ENCODE data around the gene CCT8L2. TPM values are rescaled to one million over a fixed set of nuclear protein-coding genes. Genes with fewer than 3 reads are reported as not detected.
"Not testable (repeated sequence)": the region's sequence is repeated elsewhere in the genome, so short reads cannot be mapped to it uniquely, and the experiment has no call there.

Gene CCT8L2
- total and polyA plus RNA-seq, 8 donors: not detected

- Histone ChIP-seq H3K4me1 (no peaks in the 10 kb centered on the region), H3K4me3 (no peak overlapping the region), H3K36me3 (no peaks in the 10 kb centered on the region), H3K9me3 (peaks cover 0 to 4% of the 10 kb centered on the region in 2 donors), H3K27me3 (no peaks in the 10 kb centered on the region), H3K27ac (no peak overlapping the region)
- ATAC-seq: no peak
- TF ChIP-seq, protein P1, sequence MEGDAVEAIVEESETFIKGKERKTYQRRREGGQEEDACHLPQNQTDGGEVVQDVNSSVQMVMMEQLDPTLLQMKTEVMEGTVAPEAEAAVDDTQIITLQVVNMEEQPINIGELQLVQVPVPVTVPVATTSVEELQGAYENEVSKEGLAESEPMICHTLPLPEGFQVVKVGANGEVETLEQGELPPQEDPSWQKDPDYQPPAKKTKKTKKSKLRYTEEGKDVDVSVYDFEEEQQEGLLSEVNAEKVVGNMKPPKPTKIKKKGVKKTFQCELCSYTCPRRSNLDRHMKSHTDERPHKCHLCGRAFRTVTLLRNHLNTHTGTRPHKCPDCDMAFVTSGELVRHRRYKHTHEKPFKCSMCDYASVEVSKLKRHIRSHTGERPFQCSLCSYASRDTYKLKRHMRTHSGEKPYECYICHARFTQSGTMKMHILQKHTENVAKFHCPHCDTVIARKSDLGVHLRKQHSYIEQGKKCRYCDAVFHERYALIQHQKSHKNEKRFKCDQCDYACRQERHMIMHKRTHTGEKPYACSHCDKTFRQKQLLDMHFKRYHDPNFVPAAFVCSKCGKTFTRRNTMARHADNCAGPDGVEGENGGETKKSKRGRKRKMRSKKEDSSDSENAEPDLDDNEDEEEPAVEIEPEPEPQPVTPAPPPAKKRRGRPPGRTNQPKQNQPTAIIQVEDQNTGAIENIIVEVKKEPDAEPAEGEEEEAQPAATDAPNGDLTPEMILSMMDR (IDR thresholded peaks at IDR 0.05): no peak
- peak in 1 of 4 donors; percentile 78 for DNase-seq
- intact Hi-C loops (cut with DNase I): no loop called here
Measured at GRCh38 chr22:16563555-16564520, 28.8 kb downstream of the CCT8L2 start.

DNA sequence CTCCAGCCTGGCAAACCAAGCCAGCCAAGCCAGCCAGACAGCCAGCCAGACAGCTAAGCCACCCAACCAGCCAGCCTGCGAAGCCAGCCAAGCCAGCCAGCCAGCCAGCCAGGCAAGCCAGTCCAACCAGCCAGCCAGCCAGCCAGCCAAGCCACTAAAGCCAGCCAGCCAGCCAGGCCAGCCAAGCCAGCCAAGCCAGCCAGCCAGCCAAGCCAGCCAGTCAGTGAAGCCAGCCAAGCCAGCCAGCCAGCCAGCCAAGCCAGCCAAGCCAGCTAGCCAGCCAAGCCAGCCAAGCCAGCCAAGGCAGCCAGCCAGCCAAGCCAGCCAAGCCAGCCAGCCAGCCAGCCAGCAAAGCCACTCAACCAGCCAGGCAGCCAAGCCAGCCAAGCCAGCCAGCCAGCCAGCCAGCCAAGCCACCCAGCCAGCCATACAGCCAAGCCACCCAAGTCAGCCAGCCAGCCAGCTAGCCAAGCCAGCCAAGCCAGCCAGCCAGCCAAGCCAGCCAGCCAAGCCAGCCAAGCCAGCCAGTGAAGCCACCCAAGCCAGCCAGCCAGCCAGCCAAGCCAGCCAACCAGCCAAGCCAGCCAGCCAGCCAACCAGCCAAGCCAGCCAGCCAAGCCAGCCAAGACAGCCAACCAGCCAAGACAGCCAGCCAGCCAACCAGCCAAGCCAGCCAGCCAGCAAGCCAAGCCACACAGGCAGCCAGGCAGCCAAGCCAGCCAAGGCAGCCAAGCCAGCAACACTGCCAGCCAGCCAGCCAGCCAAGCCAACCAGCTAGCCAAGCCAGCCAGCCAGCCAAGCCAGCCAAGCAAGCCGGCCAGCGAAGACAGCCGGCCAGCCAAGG is 29.7 kb downstream of the CCT8L2 start:
- no peak overlapping the region for H3K4me3 ChIP-seq
- DNase-seq (peak in 1 of 4 donors; percentile 80), ATAC-seq (no peak)
- peaks cover 0 to 4% of the 10 kb centered on the region in 2 donors for H3K9me3 ChIP-seq
- no peaks in the 10 kb centered on the region for H3K36me3 ChIP-seq
- no peak overlapping the region for H3K27ac ChIP-seq
- TF ChIP-seq, protein P1 (IDR thresholded peaks at IDR 0.05): no peak
- intact Hi-C loops (cut with DNase I): no loop called here
- H3K4me1 ChIP-seq: no peaks in the 10 kb centered on the region
- no peaks in the 10 kb centered on the region for H3K27me3 ChIP-seq

- peak in 1 of 4 donors; percentile 52 for DNase-seq
- ATAC-seq; H3K9me3 ChIP-seq; H3K27me3 ChIP-seq; H3K27ac ChIP-seq; intact Hi-C loops (cut with DNase I); H3K4me3 ChIP-seq; H3K4me1 ChIP-seq; H3K36me3 ChIP-seq: not testable (repeated sequence)
Measured at GRCh38 chr22:16561093-16561658, 31.4 kb downstream of the CCT8L2 start.

GRCh38 chr22:16560651-16561050 is 32.0 kb downstream of the CCT8L2 start:
- DNase-seq: peak in 1 of 4 donors; percentile 68
- H3K36me3 ChIP-seq; H3K27ac ChIP-seq; H3K4me1 ChIP-seq; H3K9me3 ChIP-seq; H3K4me3 ChIP-seq; intact Hi-C loops (cut with DNase I); ATAC-seq; H3K27me3 ChIP-seq: not testable (repeated sequence)

GRCh38 chr22:16559996-16560395 is 32.6 kb downstream of the CCT8L2 start:
- H3K27ac ChIP-seq; ATAC-seq; H3K4me1 ChIP-seq; H3K9me3 ChIP-seq; H3K36me3 ChIP-seq; H3K4me3 ChIP-seq; H3K27me3 ChIP-seq; intact Hi-C loops (cut with DNase I): not testable (repeated sequence)
- DNase-seq: peak in 1 of 4 donors; percentile 51

- intact Hi-C loops (cut with DNase I): no loop called here
- TF ChIP-seq, protein P1 (IDR thresholded peaks at IDR 0.05): no peak
- Histone ChIP-seq H3K27me3 (no peaks in the 10 kb centered on the region), H3K4me1 (no peaks in the 10 kb centered on the region), H3K4me3 (no peak overlapping the region), H3K27ac (no peak overlapping the region), H3K9me3 (peaks cover 0 to 15% of the 10 kb centered on the region in 2 donors), H3K36me3 (no peaks in the 10 kb centered on the region)
- DNase-seq (peak in 1 of 4 donors; percentile 67), ATAC-seq (no peak)
Measured at GRCh38 chr22:16559056-16559955, 33.3 kb downstream of the CCT8L2 start.

DNA sequence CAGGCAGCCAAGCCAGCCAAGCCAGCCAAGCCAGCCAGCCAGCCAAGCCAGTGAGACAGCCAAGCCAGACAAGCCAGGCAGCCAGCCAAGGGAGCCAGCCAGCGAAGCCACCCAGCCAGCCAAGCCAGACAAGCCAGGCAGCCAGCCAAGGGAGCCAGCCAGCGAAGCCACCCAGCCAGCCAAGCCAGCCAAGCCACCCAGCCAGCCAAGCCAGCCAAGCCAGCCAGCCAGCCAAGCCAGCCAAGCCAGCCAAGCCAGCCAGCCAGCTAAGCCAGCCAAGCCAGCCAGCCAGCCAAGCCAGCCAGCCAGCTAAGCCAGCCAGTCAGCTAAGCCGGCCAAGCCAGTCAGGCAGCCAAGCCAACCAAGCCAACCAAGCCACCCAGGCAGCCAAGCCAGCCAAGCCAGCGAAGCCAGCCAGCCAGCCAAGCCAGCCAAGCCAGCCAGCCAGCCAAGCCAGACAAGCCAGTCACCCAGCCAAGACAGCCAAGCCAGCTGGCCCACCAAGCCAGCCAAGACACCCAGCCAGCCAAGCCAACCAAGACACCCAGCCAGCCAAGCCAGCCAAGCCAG is 34.1 kb downstream of the CCT8L2 start:
- intact Hi-C loops (cut with DNase I); H3K4me1 ChIP-seq; H3K27me3 ChIP-seq; H3K27ac ChIP-seq; H3K36me3 ChIP-seq; H3K4me3 ChIP-seq; ATAC-seq: not testable (repeated sequence)
- DNase-seq: peak in 1 of 4 donors; percentile 73
- peaks cover 0 to 16% of the 10 kb centered on the region in 2 donors for H3K9me3 ChIP-seq

DNA sequence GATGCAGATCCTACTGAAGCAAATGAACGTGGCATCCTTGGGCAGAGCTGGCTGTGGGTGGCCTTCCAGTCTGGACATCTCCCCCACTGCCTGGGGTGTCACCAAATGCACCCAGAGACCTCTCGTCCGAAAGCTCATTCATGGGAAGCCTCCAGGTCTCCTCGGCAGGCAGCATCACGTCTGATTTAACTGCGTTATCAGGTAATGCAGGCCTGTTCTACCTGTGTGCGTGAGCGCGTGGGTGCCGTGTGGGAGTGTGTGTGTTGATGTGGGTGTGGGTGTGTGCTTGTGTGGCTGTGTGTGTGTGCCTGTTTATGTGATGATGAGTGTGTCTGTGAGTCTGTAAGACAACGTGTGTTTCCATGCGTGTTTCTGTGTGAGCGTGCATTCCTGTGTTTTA is 35.1 kb downstream of the CCT8L2 start:
- H3K27ac ChIP-seq; intact Hi-C loops (cut with DNase I); H3K4me3 ChIP-seq; H3K4me1 ChIP-seq; H3K27me3 ChIP-seq; ATAC-seq; DNase-seq; H3K36me3 ChIP-seq: not testable (repeated sequence)
- peaks cover 0 to 17% of the 10 kb centered on the region in 2 donors for H3K9me3 ChIP-seq
